PC-9 (cell line): ENCODE data around the gene PTRH2.

ENCODE experiments used
- EZH2 ChIP-seq: fragments of 200-600 bp; sonication (generic); IDR thresholded peaks from 2 replicates; pipeline ENCODE4 v1.8.0; 2017; ENCODE audit warnings: antibody characterized with exemption, low read depth
- TF ChIP-seq, protein P1 (sequence below): fragments of 200-600 bp; sonication (generic); conservative IDR thresholded peaks from 2 replicates; pipeline ENCODE4 v1.6.1; 2017; ENCODE audit warnings: mixed run types, antibody characterized with exemption, mild to moderate bottlenecking, moderate library complexity

DNA sequence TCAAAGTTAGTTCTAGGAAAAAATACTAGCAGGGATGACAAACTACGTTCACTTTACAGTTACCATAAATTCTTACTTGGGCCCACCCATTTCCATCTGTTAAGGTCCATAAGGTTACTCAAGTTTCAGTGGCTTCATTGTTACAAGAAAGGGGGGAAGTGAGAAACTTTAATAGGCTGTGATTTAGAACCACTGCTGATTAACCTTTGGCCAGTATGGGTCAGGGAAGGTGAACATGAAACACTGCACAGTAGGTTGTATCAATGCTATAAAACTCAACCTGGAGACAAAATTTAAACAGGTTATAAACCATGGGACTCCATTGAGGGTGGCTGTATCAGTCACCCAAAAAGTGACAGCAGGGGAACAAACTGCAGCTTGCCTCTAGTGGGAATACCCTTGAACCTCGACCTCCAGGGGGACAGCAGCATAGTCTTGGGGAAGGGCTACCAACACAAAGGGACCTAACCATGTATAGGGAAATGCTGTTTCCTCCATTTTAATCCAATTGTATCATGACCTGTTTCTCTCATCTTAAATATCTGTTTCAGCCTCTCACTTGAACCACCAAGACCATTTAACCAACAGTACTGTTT is 10.4 kb downstream of the PTRH2 start:
- TF ChIP-seq, protein P1, sequence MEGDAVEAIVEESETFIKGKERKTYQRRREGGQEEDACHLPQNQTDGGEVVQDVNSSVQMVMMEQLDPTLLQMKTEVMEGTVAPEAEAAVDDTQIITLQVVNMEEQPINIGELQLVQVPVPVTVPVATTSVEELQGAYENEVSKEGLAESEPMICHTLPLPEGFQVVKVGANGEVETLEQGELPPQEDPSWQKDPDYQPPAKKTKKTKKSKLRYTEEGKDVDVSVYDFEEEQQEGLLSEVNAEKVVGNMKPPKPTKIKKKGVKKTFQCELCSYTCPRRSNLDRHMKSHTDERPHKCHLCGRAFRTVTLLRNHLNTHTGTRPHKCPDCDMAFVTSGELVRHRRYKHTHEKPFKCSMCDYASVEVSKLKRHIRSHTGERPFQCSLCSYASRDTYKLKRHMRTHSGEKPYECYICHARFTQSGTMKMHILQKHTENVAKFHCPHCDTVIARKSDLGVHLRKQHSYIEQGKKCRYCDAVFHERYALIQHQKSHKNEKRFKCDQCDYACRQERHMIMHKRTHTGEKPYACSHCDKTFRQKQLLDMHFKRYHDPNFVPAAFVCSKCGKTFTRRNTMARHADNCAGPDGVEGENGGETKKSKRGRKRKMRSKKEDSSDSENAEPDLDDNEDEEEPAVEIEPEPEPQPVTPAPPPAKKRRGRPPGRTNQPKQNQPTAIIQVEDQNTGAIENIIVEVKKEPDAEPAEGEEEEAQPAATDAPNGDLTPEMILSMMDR, result no peak
- TF ChIP-seq EZH2, result no peak
